Peyer's patch (tissue), 4 donors: ENCODE results near the gene PSMB3. TPM values are rescaled to one million over a fixed set of nuclear protein-coding genes. Genes with fewer than 3 reads are reported as not detected.
A peak's percentile ranks its signal among the peaks of the same experiment; 100 is the strongest.

Experiments used
- DNase-seq, 3 donors: peaks; one replicate each; pipeline ENCODE4 v3.0.0-alpha.2; 2017 to 2019
- H3K27ac ChIP-seq, 4 donors: fragments of 200-600 bp; sonication (generic); one replicate each; pipeline ENCODE4 v1.5.1; 2016 to 2019
- H3K27me3 ChIP-seq, 2 donors: fragments of 200-600 bp; sonication (generic); one replicate each; pipeline ENCODE4 v1.5.1; 2019
- H3K36me3 ChIP-seq, 3 donors: fragments of 200-600 bp; sonication (generic); one replicate each; pipeline ENCODE4 v1.5.1; 2016 to 2019
- H3K4me1 ChIP-seq, 4 donors: fragments of 200-600 bp; sonication (generic); one replicate each; pipeline ENCODE4 v1.5.1; 2016 to 2019
- H3K4me3 ChIP-seq, 4 donors: fragments of 200-600 bp; sonication (generic); 1 replicate in 3 of 4; 2 replicates in 1 of 4; pipeline ENCODE4 v1.5.1; 2016 to 2019; ENCODE audit warnings: mild to moderate bottlenecking in 1 of 4
- H3K9me3 ChIP-seq, 4 donors: fragments of 200-600 bp; sonication (generic); one replicate each; pipeline ENCODE4 v1.5.1; 2016 to 2019; ENCODE audit warnings: mild to moderate bottlenecking in 1 of 4
- POLR2A ChIP-seq, 2 donors: fragments of 450-650 bp; IDR thresholded peaks; one replicate each; pipeline ENCODE4 v1.5.1; 2017; ENCODE audit warnings: antibody characterized with exemption in 2 of 2, mild to moderate bottlenecking in 2 of 2, moderate library complexity in 2 of 2
- total RNA-seq, 4 donors: library from RNA; depleted of rRNA; stranded (reverse); fragments of >200 nt; gene quantifications; one replicate each; pipeline ENCODE4 v1.1.0, GENCODE V29; 2016
- TF ChIP-seq, protein P1 (sequence below), 6 experiments: fragments of 450-650 bp in 4 of 6; fragments of 200-600 bp in 2 of 6; sonication (generic) in 1 of 6; IDR thresholded peaks; one replicate each; pipeline ENCODE4 v1.5.1; 2017 to 2019; ENCODE audit warnings: antibody characterized with exemption in 6 of 6, mild to moderate bottlenecking in 3 of 6, moderate library complexity in 1 of 6

The PSMB3 gene
- total RNA-seq, 4 donors from 2014 or later: 106 to 165 (median 109) TPM

DNA sequence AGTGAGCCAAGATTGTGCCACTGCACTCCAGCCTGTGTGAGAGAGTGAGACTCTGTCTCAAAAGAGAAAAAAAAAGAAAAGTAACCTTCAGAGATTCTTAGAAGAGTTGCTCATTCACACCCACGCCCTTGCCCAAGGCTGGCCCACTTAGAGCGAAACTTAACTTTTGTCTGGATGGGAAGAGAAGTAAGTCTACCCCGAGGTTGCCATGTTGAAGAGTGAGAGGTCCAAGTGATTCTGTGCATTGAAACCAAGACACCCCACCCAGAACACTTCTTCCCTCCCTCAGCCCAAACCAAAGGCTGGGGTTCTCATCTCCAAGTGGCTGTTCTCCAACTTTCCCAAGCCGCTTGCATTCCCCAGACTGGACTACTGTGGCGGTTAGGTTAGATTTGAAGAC lies 24.8 kb upstream of the PSMB3 start:
- Histone ChIP-seq H3K27ac (peak overlapping the region in 2 of 4 donors; percentile 91 to 99), H3K4me1 (peaks cover 5 to 60% (median 29%) of the 10 kb centered on the region in 4 donors), H3K36me3 (peaks cover 0 to 2% (median 0%) of the 10 kb centered on the region in 3 donors), H3K9me3 (no peaks in the 10 kb centered on the region), H3K4me3 (no peak overlapping the region), H3K27me3 (no peaks in the 10 kb centered on the region)
- no peak for DNase-seq
- TF ChIP-seq POLR2A (IDR thresholded peaks at IDR 0.05): no peak
- TF ChIP-seq, protein P1, sequence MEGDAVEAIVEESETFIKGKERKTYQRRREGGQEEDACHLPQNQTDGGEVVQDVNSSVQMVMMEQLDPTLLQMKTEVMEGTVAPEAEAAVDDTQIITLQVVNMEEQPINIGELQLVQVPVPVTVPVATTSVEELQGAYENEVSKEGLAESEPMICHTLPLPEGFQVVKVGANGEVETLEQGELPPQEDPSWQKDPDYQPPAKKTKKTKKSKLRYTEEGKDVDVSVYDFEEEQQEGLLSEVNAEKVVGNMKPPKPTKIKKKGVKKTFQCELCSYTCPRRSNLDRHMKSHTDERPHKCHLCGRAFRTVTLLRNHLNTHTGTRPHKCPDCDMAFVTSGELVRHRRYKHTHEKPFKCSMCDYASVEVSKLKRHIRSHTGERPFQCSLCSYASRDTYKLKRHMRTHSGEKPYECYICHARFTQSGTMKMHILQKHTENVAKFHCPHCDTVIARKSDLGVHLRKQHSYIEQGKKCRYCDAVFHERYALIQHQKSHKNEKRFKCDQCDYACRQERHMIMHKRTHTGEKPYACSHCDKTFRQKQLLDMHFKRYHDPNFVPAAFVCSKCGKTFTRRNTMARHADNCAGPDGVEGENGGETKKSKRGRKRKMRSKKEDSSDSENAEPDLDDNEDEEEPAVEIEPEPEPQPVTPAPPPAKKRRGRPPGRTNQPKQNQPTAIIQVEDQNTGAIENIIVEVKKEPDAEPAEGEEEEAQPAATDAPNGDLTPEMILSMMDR (IDR thresholded peaks at IDR 0.05): no peak

DNA sequence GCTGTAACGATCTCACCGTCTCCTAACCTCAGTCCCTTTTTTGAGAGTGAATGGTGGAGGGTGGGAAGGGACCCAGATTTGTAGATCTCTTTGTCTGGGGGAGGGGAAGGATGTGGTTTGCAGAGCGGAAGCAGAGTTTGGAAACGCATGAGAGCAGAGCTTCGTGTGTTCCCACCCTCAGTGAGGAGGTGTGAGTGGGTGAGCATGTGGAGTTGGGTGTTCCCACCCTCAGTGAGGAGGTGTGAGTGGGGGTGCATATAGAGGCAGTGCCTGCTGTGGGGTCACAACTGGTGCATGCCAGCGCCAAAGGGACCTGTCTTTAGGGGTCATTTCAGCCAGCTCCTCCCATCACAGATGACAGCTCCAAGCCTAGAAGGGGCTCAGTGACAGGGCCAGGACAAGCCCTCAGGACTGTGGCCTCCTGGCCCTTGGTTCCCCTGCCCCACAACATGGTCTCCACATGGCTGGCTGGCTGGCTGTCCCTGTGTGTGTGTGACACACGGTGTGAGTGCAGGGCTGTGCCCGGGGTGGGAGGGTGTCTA lies 24.2 kb upstream of the PSMB3 start:
- Histone ChIP-seq H3K9me3 (no peaks in the 10 kb centered on the region), H3K4me3 (no peak overlapping the region), H3K36me3 (no peaks in the 10 kb centered on the region), H3K27me3 (no peaks in the 10 kb centered on the region), H3K27ac (peak overlapping the region; percentile 25 to 99 (median 62)), H3K4me1 (peaks cover 7 to 64% (median 29%) of the 10 kb centered on the region in 4 donors)
- peak in 2 of 3 donors; percentile 88 to 89 for DNase-seq
- no peak for TF ChIP-seq POLR2A (IDR thresholded peaks at IDR 0.05)

DNA sequence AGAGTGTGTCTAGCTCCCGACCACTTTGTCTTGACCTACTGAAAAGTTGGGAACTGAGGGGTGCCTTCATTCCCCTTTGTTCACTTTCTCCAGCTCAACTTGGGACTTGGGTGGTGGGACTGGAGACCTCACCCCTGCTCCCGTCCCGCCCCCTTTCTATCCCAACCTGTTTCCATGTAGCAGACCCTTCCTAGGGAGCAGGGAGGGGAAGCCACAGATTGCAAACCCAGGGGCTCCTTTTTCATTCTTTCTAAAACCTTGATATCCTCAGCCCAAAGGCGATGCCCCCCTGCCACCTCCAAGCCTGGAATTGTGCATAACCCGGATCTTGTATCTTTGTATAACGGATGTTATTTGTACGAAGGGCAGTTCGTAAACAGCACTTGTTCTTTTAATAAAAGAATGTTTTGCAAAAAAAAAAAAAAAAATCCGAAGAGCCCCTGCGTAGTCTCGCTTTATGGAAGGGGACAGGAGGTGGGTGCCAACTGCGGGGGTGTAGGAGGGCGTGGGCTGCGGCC lies 23.1 kb upstream of the PSMB3 start:
- no peaks in the 10 kb centered on the region for H3K9me3 ChIP-seq
- H3K4me1 ChIP-seq: peaks cover 12 to 69% (median 29%) of the 10 kb centered on the region in 4 donors
- peak overlapping the region; percentile 78 to 96 (median 86) for H3K4me3 ChIP-seq
- H3K36me3 ChIP-seq: no peaks in the 10 kb centered on the region
- TF ChIP-seq, protein P1 (IDR thresholded peaks at IDR 0.05): no peak
- TF ChIP-seq POLR2A (IDR thresholded peaks at IDR 0.05): no peak
- no peaks in the 10 kb centered on the region for H3K27me3 ChIP-seq
- no peak for DNase-seq
- peak overlapping the region; percentile 76 to 99 (median 94) for H3K27ac ChIP-seq

DNA sequence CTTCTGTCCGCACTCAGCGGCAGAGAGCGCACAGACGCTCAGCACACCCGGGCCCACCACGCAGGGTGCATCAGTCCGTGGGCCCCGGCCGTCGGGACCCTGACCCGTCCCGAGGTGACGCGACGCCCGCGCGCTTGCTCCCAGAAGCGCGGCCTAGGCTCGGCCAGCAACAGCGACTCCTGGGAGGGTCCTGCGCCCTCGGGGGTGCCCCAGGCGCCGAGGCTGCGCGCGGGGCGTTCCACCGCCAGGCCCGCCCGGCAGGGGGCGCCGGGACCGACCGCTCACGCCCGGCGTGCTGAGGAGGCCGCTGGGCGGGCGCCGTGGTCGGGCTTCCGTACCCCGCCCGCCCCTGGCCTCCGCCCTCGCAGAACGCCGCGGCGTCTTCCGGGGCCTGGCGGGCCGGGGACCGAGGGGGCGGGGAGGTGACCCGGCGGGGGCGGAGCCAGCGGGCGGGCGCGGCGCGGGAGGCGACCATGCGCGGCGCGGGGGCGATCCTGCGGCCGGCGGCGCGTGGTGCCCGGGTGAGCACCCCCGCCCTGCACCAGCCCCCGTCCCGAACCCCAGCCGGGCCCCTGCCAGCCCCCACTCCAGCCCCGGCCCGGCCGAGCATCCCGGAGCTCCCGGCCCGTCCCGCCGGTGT lies 22.5 kb upstream of the PSMB3 start, which contains the start of gene CISD3:
Gene CISD3, plus strand, starts transcription at position 456 of the 640 bp plus-strand sequence. Its CDS starts 18 bp downstream, at position 474.
- Histone ChIP-seq H3K4me3 (peak within 1 kb of the TSS; percentile 78 to 96 (median 86)), H3K27ac (peak within 1 kb of the TSS; percentile 91 to 99 (median 96)), H3K27me3 (no peaks in the 10 kb centered on the region), H3K36me3 (no peaks in the 10 kb centered on the region), H3K4me1 (peaks cover 12 to 69% (median 30%) of the 10 kb centered on the region in 4 donors), H3K9me3 (no peaks in the 10 kb centered on the region)
- TF ChIP-seq, protein P1 (IDR thresholded peaks at IDR 0.05): peak; percentile 75 to 98 (median 94)
- TF ChIP-seq POLR2A (IDR thresholded peaks at IDR 0.05): peak in 1 of 2 donors; percentile 18
- peak; percentile 86 to 94 (median 94) for DNase-seq

DNA sequence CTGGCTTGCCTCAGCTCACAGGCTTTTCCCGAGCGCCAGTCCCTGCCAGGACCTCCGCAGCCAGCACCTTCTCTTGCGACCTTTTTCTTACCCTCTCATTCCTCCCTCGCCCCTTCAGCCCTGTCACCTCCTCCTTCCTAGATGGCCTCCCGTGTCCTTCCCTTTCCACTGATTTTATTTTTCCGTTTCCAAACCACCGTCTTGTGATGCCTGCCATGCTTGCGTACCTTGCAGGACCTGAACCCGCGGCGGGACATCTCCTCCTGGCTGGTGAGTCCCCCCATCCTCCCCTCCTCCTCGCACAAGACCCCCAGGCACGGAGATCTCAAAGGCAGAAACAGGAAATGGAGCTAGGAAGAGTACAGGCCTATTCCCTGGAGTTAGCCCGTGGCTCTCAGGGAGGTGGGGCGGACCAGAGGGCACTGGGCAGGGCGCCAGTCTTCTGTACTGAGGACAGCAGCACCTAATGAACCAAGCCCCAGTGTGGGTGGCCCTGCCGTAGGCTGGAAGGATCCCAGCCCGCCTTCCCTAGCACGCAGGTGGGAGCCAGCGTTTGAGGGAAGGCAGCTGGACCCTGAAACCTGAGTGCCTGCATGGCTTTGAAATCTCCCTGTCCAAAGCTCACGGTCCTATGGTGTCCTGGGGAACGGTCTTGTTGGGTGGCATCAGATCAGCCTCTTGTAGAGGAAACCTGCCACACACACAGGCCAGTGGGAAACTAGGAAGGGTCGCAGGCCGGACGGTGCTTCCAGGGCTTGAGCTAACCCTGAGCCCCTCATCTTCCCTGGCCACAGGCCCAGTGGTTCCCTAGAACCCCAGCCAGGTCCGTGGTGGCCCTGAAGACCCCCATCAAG lies 21.8 kb upstream of the PSMB3 start:
- H3K36me3 ChIP-seq: peaks cover 0 to 5% (median 0%) of the 10 kb centered on the region in 3 donors
- no peaks in the 10 kb centered on the region for H3K27me3 ChIP-seq
- TF ChIP-seq, protein P1 (IDR thresholded peaks at IDR 0.05): no peak
- TF ChIP-seq POLR2A (IDR thresholded peaks at IDR 0.05): peak; percentile 94 to 98
- peak overlapping the region; percentile 78 to 96 (median 86) for H3K4me3 ChIP-seq
- H3K9me3 ChIP-seq: no peaks in the 10 kb centered on the region
- peaks cover 12 to 69% (median 32%) of the 10 kb centered on the region in 4 donors for H3K4me1 ChIP-seq
- peak; percentile 42 to 96 (median 95) for DNase-seq
- peak overlapping the region; percentile 91 to 99 (median 96) for H3K27ac ChIP-seq
